ENCODE data around the gene ACACA.
"Not testable (repeated sequence)": the region's sequence is repeated elsewhere in the genome, so short reads cannot be mapped to it uniquely, and the experiment has no call there.

Gene ACACA

GRCh38 chr17:37079065-37079708 is 327.4 kb downstream of the ACACA start:
- Histone ChIP-seq H3K36me3 (ENCODE audit: control insufficient read depth in 2 of 2, insufficient read depth in 1 of 2, low read length in 2 of 2) (no peaks in the 10 kb centered on the region), H3K4me1 (ENCODE audit: control insufficient read depth, insufficient read depth, low read length) (no peaks in the 10 kb centered on the region), H3K4me3 (ENCODE audit: low read depth, low read length) (no peak overlapping the region), H3K9me3 (ENCODE audit: control insufficient read depth, insufficient read depth, low read depth, low read length) (no peaks in the 10 kb centered on the region; the same call in 1 of the 2 replicates), H3K27ac (ENCODE audit: extremely low read depth, low read depth, low read length) (no peak overlapping the region)
- CTCF ChIA-PET, result interaction anchor here (0.7 kb wide), 1 partner anchor 33 kb away, joined by 4 read pairs; no protein-coding TSS in a partner anchor
- TF ChIP-seq ZNF558 (tag by site-specific recombination; IDR thresholded peaks at IDR 0.05) (peak; percentile 96), ZNF121 (tag by site-specific recombination; IDR thresholded peaks at IDR 0.05) (no peak), ZNF394 (tag by site-specific recombination; IDR thresholded peaks at IDR 0.05; ENCODE audit: borderline replicate concordance) (no peak), SETDB1 (IDR thresholded peaks at IDR 0.05; ENCODE audit: insufficient read length, low read length) (peak; percentile 90), BCL11B (tag by site-specific recombination; IDR thresholded peaks at IDR 0.05; ENCODE audit: low read depth) (no peak), GLI2 (tag by site-specific recombination; IDR thresholded peaks at IDR 0.05; ENCODE audit: borderline replicate concordance, low read depth) (no peak)
- TF ChIP-seq, protein P1, sequence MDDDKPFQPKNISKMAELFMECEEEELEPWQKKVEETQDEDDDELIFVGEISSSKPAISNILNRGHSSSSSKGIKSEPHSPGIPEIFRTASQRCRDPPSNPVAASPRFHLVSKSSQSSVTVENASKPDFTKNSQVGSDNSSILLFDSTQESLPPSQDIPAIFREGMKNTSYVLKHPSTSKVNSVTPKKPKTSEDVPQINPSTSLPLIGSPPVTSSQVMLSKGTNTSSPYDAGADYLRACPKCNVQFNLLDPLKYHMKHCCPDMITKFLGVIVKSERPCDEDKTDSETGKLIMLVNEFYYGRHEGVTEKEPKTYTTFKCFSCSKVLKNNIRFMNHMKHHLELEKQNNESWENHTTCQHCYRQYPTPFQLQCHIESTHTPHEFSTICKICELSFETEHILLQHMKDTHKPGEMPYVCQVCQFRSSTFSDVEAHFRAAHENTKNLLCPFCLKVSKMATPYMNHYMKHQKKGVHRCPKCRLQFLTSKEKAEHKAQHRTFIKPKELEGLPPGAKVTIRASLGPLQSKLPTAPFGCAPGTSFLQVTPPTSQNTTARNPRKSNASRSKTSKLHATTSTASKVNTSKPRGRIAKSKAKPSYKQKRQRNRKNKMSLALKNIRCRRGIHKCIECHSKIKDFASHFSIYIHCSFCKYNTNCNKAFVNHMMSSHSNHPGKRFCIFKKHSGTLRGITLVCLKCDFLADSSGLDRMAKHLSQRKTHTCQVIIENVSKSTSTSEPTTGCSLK (tag by site-specific recombination; IDR thresholded peaks at IDR 0.05), result no peak
- TF ChIP-seq, protein P2, sequence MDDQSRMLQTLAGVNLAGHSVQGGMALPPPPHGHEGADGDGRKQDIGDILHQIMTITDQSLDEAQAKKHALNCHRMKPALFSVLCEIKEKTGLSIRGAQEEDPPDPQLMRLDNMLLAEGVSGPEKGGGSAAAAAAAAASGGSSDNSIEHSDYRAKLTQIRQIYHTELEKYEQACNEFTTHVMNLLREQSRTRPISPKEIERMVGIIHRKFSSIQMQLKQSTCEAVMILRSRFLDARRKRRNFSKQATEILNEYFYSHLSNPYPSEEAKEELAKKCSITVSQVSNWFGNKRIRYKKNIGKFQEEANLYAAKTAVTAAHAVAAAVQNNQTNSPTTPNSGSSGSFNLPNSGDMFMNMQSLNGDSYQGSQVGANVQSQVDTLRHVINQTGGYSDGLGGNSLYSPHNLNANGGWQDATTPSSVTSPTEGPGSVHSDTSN (CRISPR knock-in tag; IDR thresholded peaks at IDR 0.05), result no peak
- POLR2A ChIA-PET, result no interaction called here

DNA sequence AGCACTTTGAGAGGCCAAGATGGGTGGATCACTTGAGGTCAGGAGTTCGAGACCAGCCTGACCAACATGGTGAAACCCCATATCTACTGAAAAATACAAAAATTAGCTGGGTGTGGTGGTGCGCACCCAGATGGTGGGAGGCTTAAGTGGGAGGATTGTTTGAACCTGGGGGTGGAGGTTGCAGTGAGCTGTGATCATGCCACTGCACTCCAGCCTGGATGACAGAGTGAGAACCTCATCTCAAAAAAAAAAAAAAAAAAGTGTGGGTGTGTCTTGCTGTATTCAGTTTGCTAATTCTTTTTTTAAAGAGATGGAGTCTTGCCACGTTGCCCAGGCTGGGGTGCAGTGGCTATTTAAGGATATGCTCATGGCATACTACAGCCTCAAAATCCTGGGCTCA is 333.2 kb downstream of the ACACA start:
- not testable (repeated sequence) for H3K4me3 ChIP-seq (ENCODE audit: low read depth, low read length); H3K36me3 ChIP-seq (ENCODE audit: control insufficient read depth in 2 of 2, insufficient read depth in 1 of 2, low read length in 2 of 2); H3K4me1 ChIP-seq (ENCODE audit: control insufficient read depth, insufficient read depth, low read length); H3K27ac ChIP-seq (ENCODE audit: extremely low read depth, low read depth, low read length); H3K9me3 ChIP-seq (ENCODE audit: control insufficient read depth, insufficient read depth, low read depth, low read length)
- POLR2A ChIA-PET, result interaction anchor here (0.7 kb wide), 1 partner anchor 169 kb away, joined by 4 read pairs; no protein-coding TSS in a partner anchor
- CTCF ChIA-PET, result interaction anchor here (0.7 to 1.4 kb wide), 2 partner anchors 26 to 471 kb away, joined by 3 to 4 read pairs; no protein-coding TSS in a partner anchor
- TF ChIP-seq EGR2 (tag by site-specific recombination; IDR thresholded peaks at IDR 0.05; ENCODE audit: low read depth), result peak; percentile 83; the same call in 1 of the 2 replicates
- peak; percentile 72 for TF ChIP-seq ZFHX2 (tag by site-specific recombination; conservative IDR thresholded peaks at IDR 0.05)
- TF ChIP-seq KLF9 (tag by site-specific recombination; IDR thresholded peaks at IDR 0.05; ENCODE audit: low read depth), result peak; percentile 20; the same call in 1 of the 2 replicates

DNA sequence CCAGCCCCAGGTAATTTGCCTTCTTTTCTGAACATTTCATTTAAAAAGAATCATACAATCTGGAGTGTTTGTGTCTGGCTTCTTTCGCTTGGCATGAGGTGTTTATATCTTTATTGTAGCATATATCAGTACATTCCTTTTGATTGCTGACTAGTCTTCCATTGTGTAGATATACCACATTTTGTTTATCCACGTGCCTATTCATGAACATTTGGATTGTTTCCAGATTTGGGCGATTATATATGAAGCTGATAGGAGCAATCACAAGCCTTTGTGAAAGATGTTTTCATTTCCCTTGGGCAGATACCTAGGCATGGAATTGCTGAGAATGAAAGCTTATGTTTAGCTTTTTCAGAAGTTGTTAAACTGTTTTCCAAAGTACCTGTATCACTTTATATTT is 337.5 kb downstream of the ACACA start:
- Histone ChIP-seq H3K9me3 (ENCODE audit: control insufficient read depth, insufficient read depth, low read depth, low read length) (no peaks in the 10 kb centered on the region), H3K27ac (ENCODE audit: extremely low read depth, low read depth, low read length) (no peak overlapping the region), H3K4me3 (ENCODE audit: low read depth, low read length) (no peak overlapping the region), H3K4me1 (ENCODE audit: control insufficient read depth, insufficient read depth, low read length) (peaks cover 5% of the 10 kb centered on the region; the same call in 1 of the 2 replicates), H3K36me3 (ENCODE audit: control insufficient read depth in 2 of 2, insufficient read depth in 1 of 2, low read length in 2 of 2) (no peaks in the 10 kb centered on the region)
- TF ChIP-seq ZNF324 (tag by site-specific recombination; IDR thresholded peaks at IDR 0.05) (no peak), ZNF157 (tag by site-specific recombination; IDR thresholded peaks at IDR 0.05) (no peak), ZNF2 (tag by site-specific recombination; IDR thresholded peaks at IDR 0.05) (no peak), GLI2 (tag by site-specific recombination; IDR thresholded peaks at IDR 0.05; ENCODE audit: borderline replicate concordance, low read depth) (no peak), ZNF140 (tag by site-specific recombination; IDR thresholded peaks at IDR 0.05) (peak; percentile 41; the same call in 1 of the 2 replicates), ZNF146 (tag by site-specific recombination; IDR thresholded peaks at IDR 0.05) (peak; percentile 26; the same call in 1 of the 2 replicates), ZNF658 (tag by site-specific recombination; IDR thresholded peaks at IDR 0.05) (no peak)
- ChIA-PET POLR2A (no interaction called here), CTCF (interaction anchor here (0.6 to 3.0 kb wide), 2 partner anchors 444 to 1265 kb away, joined by 3 to 15 read pairs; no protein-coding TSS in a partner anchor)

Data from HEK293 (cell line).